OCI-M2 (cell line): ENCODE results near the gene HAUS1.
"Not testable (repeated sequence)": the region's sequence is repeated elsewhere in the genome, so short reads cannot be mapped to it uniquely, and the experiment has no call there.

Experiments
- DNase-seq: peaks from one replicate; lab custom pipeline; 2025; ENCODE audit not compliant: unreplicated experiment; lab: John Stamatoyannopoulos, UW

Gene HAUS1

DNA sequence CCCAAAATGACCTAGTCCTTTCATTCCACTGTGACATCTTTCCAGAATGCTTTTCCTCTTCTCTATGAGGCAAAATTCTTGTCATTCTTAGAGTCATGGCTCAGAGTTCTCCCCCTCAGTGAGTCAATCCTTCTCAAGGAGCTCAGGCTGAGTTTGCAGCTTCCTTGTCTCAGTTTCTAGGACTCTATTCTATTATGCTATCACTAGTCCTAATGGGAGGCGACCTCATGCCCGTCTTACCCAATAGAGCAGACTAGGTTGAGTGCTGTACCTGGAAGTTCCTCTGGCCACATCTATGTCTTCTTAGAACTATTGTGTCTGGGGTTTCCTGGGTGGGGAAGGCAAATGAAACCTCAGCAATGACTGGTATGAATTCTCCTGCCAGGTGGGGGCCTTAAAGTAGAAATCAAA lies 51.5 kb downstream of the HAUS1 start:
- DNase-seq: no peak

DNA sequence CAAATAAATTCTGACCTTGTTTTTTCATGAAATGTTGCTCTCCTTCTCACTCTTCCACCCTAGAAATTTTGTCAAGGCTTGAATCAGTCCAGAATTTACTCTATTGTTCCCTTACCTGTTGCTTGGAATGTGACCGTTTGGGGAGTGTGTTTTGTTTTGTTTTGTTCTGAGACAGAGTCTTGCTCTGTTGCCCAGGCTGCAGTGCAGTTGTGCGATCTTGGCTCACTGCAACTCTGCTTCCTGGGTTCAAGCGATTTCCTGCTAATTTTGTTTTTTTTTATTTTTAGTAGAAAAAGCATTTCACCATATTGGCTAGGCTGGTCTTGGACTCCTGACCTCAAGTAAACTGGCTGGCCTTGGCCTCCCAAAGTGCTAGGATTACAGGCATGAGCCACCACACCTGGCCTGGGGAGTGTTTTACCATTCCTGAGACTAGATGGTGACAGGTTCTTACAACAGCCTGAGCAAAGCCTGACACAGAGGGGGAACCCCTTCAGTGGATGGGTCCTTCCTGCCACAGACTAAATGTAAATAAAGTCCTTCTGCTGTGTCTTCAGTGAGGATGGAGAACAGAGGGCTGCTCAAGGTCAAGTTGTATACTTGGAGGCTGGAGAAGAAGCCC lies 52.0 kb downstream of the HAUS1 start:
- DNase-seq: no peak

DNA sequence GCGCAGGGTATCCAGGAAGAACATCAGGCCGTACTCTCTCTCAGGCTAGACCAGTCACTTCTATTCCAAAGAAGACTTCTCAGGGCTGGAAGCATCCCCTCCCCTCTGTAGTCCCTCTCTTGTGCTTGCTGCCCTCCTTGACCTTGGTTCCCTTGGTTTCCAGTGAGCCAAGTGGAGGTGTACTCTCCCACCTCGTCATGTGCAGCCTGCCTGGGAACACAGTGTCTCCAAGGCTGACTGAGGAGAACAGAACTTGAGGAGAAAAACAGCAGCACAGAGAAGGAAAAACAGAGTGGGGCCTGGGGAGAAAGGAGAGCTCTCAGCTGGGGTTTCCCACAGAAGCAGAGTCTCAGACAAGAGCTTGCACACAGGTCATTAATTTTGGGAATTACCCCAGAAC lies 52.7 kb downstream of the HAUS1 start:
- DNase-seq: no peak

DNA sequence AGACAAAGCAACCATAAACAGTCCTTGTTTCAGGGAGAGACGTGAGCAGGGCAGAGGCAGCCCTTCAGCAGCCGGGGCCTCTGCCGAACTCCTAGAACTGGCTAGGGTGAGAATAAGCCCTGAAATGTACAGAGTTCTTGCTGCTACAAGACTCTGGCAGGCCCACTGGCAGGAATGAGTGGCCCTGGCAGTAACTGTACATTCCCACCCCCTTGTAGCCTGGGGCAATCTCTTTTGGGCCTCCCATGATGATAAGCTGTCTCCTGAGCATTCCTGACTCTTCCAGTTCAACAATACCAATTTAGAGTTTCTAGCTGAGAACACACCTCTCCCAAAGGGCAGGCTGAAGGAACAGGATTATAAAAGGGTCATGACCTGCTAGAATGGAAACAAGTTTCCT lies 54.3 kb downstream of the HAUS1 start:
- no peak for DNase-seq

DNA sequence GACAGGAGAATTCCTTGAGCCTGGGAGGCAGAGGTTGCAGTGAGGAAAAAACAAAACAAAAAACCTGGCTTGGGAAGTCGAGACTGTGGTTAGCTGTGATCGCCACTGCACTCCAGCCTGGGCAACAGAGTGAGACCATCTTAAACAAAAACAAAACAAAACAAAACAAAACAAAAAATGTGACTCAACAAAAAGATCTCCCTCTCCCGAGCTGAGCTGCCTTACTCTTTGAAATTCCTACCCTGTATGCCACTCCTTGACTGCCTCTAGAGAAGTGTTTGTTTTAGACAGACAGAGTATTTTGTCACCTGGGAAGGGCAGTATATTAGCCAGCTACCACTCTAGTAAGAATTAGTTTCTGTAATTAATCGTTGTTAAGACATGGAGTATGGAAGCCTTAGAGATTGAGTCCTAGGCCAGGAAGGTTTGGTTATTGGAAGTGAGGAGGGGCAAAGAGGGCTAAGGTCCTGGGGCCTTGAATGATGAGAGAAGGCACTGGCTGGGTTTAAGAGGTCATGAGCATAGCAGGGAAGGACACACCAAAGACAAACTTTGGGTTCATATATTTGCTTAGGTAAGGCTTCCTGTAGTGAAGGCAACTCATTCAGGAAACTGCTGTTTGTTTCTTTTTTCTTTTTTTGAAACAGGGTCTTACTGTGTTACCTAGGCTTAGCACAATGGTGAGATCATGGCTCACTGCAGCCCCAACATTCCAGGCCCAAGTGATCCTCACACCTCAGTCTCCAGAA lies 56.0 kb downstream of the HAUS1 start:
- DNase-seq: no peak

DNA sequence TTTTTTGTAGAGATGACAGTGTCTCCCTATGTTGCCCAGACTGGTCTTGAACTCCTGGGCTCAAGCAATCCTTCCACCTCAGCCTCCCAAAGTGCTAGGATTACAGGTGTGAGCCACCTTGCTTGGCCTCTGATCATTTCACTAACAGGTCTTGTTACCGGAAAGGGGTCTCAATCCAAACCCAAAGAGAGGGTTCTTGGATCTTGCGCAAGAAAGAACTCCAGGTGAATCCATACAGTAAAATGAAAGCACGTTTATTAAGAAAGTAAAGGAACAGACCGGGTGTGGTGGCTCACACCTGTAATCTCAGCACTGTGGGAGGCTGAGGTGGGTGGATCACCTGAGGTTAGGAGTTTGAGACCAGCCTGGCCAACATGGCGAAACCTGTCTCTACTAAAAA lies 56.7 kb downstream of the HAUS1 start:
- DNase-seq: not testable (repeated sequence)

DNA sequence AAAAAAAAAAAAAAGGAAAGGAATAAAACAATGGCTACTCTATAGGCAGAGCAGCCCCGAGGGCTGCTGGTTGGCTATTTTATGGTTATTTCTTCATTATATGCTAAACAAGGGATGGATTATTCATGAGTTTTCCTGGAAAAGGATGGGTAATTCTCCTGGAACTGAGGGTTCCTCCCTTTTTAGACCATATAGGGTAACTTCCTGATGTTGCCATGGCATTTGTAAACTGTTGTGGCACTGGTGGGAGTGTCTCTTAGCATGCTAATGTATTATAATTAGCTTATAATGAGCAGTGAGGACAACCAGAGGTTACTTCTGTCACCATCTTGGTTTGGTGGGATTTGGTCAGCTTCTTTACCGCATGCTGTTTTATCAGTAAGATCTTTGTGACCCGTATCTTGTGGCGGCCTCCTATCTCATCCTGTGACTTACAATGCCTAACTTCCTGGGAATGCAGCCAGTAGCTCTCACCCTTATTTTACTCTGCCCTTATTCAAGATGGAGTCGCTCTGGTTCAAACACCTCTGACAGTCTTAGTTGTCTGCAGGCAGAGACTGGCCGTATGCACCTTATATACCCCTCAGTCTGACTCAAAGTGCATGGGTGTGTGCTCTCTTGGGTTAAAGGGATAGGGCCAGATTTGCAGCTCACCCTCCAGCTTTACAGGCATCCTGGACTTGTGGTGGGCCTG lies 57.7 kb downstream of the HAUS1 start:
- DNase-seq: no peak

DNA sequence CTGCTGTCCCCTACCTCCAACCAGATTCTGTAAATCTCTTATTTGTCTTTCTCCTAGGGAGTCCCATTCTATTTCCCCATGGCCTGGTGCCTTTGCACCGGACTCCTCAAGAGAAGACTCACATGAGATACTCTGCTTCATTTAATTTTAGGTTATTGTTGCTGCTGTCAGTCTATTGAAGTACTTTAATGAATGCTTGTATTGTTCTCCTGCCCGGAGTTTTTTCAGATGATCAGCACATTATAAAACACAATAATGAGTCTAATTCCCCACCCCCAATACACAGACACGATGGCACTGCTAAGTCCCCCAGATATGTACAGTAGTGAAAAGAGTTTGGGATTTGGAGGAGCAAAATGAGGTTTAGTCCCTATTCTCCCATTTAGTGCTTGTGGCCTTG lies 58.9 kb downstream of the HAUS1 start:
- no peak for DNase-seq

DNA sequence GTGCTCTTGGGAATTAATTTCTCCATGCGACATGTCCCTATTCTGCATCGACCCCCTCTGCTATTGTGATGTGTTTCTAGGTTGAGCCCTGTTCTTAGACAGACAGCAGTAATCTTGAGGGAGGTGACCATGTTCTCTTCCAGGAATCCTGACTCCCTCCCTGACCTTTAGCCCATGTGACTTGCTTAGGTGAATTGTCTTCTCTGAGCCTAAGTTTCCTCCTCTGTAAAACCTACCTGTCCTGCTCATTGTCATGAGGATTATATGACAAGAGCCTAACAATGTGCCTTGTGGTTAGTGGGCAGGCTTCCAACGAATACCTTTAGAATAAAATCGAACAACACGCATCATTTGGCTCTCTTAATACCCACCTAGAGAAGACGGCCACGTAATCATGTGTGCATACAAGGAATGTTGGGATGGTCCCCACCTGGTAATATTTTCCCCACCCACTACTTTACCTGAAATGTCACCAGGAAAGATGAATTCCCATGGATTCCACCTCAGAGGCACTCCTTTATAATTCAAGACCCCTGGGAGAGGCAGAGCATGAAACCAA lies 59.8 kb downstream of the HAUS1 start:
- DNase-seq: no peak

DNA sequence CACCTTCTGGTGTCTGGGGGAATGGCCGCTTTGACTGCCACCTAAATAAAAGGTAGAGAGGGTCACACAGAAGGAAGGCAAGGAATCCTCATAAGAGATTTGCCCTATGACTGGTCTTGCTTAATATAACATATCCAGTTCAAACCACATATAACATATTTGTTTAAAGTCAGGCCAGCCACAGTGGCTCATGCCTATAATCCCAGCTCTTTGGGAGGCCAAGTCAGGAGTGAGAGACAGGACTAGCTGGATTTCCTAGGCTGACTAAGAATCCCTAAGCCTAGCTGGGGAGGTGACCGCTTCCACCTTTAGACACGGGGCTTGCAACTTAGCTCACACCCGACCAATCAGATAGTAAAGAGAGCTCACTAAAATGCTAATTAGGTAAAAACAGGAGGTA lies 60.3 kb downstream of the HAUS1 start:
- not testable (repeated sequence) for DNase-seq

DNA sequence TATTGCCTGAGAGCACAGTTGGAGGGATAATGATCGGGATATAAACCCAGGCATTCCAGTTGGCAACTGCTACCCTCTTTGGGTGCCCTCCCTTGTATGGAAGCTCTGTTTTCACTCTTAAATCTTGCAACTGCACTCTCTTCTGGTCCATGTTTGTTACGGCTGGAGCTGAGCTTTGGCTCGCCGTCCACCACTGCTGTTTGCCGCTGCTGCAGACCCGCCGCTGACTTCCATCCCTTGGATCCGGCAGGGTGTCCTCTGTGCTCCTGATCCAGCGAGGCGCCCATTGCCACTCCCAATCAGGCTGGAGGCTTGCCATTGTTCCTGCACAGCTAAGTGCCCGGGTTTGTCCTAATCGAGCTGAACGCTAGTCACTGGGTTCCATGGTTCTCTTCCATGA lies 60.7 kb downstream of the HAUS1 start:
- no peak for DNase-seq

DNA sequence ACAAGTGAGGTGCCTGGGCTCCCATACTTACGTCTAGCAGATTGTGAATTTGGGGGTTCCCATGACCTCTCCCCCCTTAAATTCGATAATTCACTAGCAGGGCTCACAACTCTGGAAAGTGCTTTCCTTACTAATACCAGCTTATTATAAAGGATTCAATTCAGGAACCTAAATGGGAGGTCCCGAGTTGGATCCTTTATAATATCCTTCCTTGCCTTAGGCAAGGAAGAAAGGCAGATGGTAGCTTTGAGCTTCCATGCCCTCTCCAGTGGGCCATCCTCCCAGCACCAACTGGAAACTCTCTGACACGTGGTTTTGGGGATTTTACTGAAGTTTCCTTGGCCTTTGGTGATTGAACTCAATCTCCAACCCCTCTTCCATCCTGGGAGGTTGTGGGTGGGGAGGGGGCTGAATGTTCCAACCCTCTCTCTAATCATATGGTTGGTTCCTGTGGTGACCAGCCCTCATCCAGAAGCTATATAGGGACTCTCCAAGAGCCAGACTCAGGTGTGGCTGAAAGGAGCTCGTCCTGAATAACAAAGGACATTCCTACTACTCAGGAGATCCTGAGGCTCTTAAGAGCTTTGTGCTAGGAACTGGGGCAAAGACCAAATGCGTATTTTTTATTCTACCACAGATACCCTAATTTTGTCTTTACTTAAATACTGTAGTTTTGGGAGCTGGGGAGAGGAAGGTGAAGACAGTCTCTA lies 62.2 kb downstream of the HAUS1 start:
- no peak for DNase-seq

DNA sequence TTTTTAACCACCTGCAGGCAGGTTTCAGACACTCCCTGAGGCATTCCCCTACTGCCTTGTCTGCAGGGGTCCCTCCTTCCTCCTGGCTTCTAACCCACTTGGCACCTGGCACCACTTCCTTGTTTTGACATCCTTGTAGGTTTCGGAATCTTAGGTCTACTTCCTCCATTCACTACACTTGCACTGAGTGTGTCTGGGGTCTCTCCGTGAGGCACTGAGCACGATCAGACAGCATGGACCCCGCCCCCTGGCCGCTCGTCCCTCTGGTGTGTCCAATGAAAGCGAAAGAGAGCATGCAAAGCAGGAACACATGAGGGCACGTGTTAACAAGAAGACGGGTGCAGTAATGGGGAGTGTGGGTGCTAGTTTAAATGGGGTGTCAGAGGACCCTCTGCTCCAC lies 63.8 kb downstream of the HAUS1 start:
- DNase-seq: no peak

DNA sequence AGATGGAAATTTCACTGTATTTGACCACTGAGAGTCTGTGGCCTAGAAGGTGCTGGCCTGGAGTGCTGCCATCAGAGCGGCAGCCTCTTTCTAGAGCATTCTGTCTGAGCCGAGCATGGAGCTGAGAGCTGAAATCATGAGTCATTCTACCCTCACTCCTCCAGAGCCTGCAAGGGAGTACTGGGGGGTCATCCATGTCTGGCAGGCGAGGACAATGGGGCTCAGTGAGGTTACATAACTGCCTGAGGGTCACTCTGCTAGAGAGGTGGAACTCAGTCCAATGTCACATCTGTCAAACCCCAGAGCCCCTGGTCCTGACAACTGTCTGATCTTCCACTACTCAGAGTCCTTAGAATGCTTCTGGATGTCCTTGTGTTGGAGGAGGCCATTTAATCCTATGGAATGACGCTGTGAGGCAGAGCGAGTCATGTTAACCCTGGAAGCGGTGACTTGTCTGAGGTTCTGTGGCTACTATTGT lies 65.3 kb downstream of the HAUS1 start:
- no peak for DNase-seq

DNA sequence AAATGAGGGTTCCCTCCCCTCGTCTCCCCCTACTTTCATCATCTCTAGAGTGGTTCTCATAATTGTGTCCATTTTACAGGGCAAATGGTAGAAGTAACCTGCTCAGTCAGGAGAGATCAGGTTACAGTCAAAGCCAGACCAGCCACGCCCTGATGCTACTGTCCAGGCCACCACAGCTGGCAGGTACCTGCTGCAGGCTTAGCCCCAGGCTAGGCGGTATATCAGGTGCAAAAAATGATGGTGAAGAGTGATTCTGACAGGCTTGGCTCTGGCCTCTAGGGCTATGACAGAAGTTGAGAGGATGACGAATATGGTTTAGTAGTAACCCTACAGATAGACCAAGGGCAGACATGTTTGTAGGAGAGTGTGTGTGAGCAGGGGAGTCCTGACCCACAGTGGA lies 67.1 kb downstream of the HAUS1 start:
- no peak for DNase-seq

DNA sequence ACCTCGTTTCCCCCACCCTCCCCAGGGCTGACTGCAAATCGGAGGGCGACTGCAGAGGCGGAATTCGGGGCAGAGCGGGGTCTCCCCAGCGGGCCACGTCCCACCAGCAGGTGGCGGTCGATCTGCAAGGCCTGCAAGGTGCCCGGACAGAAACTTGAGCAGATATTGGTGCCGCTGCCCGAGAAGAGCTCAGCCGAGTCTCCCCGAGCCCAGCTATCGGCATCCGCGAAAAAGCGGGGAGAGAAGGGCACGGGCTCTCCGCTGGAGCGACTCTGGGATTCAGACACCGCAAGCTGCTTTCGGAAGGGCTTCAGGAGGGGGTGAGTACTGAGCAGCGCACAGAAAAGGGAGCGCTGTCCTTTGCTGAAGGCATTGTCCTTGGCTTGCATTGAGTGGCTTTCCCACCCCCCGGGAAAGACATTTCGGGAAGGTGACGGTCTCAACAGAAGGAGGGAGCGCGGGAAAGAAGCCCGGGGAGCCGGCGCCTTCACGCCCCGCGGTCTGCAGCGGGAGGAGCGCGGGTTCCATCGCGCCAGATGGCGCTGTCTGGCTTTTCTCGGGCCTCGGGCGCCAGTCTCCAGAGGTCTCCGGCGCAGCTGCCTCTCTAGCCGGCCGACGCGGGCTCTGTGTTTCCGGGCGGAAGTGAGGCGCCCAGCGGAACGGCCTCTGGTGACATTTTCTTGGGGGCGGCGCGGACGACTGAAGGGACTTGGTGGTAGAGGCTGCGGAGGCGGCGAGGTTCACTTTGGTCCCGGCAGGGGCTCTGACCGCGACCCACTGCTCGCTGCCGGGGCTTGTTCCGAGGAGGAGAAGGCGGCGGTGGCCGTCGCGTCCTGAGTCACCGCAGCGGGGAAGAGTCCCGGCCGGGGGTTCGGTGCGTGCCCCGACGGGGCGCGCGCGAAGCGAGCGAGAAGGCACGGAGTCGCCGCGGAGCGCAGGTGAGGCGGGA lies 69.5 kb downstream of the HAUS1 start:
- DNase-seq: peak; percentile 23

DNA sequence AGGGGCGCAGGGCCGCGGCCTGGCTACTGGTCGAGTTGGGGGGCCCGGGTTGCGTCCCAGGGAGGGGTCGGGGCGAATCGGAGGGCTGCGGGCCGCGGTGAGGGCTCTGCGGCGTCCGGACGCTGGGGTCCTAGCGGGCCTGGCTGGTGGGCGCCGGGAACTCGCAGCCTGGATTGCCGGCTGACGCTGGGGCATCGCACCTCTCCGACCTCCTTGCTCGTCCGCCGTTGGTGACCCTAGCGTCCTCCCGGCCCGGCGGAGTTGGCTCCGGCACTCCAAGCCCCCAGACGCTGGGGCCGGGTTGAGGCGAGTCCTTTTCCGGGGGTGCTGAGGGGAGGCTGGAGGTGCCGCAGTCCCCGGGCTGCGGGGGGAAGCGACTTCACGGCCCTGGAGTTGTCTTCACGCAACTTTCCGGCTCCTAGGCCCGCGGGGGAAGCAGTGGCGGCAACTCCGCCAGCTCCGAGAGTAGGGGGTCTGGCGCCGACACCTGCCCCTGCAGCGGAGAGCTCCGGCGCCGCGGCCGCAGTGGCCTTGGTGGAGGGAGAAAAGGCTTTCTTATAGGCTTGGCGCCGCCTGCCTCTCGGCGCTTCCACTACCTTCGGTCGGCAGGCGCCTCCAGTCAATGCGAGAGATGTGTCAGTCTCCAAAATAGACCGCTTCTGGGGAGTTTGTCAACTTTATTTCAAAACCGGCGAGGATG lies 70.3 kb downstream of the HAUS1 start:
- no peak for DNase-seq

DNA sequence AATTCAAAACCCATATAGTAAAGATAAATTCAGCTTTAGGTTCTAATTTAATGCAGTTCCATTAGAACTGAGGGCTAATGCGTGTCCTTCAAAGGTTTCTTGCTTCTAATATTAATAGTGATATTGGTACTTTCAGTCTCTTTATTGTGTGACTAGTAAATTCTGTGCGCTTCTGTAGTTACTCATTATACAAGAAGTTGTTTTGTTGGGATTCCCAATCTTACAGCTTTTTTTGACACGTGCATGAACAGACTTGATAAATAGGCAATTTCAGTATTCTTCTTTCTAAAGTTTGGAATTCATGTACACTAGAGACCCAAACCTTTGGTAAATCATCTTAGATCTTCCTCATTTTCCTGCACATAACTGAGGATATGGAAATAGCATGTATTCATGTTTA lies 71.8 kb downstream of the HAUS1 start:
- no peak for DNase-seq
